SK-N-SH treated with all-trans-retinoic acid at 6 μM for 48 hours (cell line): ENCODE data around the gene CDX1.

Experiments
- CREB5 ChIP-seq: fragments of 250-450 bp; sonication (Bioruptor Pico); IDR thresholded peaks from 2 replicates; pipeline ENCODE4 v1.5.1; 2020; ENCODE audit warnings: low read depth, mild to moderate bottlenecking, moderate library complexity
- RARB ChIP-seq: fragments of 250-450 bp; sonication (Bioruptor Pico); IDR thresholded peaks from 2 replicates; pipeline ENCODE4 v1.8.0; 2021; ENCODE audit warnings: mild to moderate bottlenecking, moderate library complexity
- TOX ChIP-seq: fragments of 250-450 bp; sonication (Bioruptor Pico); IDR thresholded peaks from 2 replicates; pipeline ENCODE4 v1.8.0; 2021; ENCODE audit warnings: mild to moderate bottlenecking, moderate library complexity, borderline replicate concordance
- ZFP3 ChIP-seq: fragments of 250-450 bp; sonication (Bioruptor Pico); IDR thresholded peaks from 2 replicates; pipeline ENCODE4 v1.5.0; 2020; ENCODE audit warnings: mild to moderate bottlenecking, moderate library complexity

GRCh38 chr5:150148117-150148927 lies 18.3 kb upstream of the CDX1 start:
- TF ChIP-seq TOX (CRISPR knock-in tag) (no peak), CREB5 (CRISPR knock-in tag) (no peak), ZFP3 (no peak), RARB (no peak)
